ENCODE results near the gene CCDC170. TPM values are rescaled to one million over a fixed set of nuclear protein-coding genes. Genes with fewer than 3 reads are reported as not detected.
A peak's percentile ranks its signal among the peaks of the same experiment; 100 is the strongest.
"Not testable (repeated sequence)": the region's sequence is repeated elsewhere in the genome, so short reads cannot be mapped to it uniquely, and the experiment has no call there.

Gene CCDC170, protein sequence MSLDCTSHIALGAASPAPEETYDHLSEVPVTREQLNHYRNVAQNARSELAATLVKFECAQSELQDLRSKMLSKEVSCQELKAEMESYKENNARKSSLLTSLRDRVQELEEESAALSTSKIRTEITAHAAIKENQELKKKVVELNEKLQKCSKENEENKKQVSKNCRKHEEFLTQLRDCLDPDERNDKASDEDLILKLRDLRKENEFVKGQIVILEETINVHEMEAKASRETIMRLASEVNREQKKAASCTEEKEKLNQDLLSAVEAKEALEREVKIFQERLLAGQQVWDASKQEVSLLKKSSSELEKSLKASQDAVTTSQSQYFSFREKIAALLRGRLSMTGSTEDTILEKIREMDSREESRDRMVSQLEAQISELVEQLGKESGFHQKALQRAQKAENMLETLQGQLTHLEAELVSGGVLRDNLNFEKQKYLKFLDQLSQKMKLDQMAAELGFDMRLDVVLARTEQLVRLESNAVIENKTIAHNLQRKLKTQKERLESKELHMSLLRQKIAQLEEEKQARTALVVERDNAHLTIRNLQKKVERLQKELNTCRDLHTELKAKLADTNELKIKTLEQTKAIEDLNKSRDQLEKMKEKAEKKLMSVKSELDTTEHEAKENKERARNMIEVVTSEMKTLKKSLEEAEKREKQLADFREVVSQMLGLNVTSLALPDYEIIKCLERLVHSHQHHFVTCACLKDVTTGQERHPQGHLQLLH
- total RNA-seq (2014; rRNA removed; shearing (Covaris generic); ENCODE audit: low replicate concordance): not detected in 2 replicates

DNA sequence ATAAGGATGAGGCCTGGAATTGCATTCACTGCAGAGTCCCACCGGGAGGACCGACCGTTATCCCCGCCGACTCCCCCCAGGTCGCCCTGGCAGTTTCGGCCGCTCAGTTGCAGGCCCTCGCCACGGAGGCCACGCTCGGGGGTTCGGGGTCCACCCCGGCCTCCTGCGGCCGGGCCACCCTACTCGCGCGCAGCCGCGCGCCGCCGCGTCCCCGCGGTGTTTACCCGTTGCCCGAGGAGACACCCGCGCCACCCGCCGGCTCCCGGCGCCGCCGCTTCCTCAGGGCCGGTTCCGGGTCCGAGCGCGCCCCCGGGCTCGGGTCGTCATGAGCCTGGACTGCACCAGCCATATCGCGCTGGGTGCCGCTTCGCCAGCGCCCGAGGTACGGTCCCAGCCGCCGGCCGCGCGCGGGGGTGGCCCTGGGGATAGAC lies at the start of gene CCDC170:
CCDC170 (plus strand) TSS at position 214 of the 431 bp plus-strand sequence; CDS start at position 326, 112 bp downstream.
- DNase-seq (ENCODE audit: low read depth): no peak
- in situ Hi-C loops (cut with HindIII; ENCODE audit: low pct_unique_long_range_greater_than_20kb, low sequenced_read_pairs): no loop called here

- in situ Hi-C loops (cut with HindIII; ENCODE audit: low pct_unique_long_range_greater_than_20kb, low sequenced_read_pairs): no loop called here
These were observed 48.3 kb upstream of the CCDC170 start for GRCh38 chr6:151445482-151445881.

DNA sequence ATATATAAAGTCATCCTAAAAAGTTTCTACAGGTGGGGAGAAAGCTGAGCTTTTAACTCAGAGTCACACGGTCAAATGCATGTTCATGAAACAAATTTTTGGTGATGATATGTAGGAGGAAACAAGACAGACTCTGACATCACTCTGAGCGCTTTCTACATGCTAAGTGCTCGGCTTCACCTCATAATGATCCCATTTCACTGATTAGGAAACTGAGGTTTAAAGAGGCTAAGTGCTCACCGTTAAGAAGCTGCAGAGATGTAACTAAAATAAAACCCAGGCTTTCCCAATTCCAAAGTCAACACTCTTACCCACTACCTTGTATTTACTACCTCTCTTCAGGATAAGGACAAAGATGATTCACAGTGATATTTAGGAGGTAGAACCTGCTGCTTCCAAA lies 46.6 kb upstream of the CCDC170 start:
- in situ Hi-C loops (cut with HindIII; ENCODE audit: low pct_unique_long_range_greater_than_20kb, low sequenced_read_pairs): no loop called here
- no peak for DNase-seq (ENCODE audit: low read depth)

More at GRCh38 chr6:151445482-151445881, 48.3 kb upstream of the CCDC170 start:
- no peak for DNase-seq (ENCODE audit: low read depth)

DNA sequence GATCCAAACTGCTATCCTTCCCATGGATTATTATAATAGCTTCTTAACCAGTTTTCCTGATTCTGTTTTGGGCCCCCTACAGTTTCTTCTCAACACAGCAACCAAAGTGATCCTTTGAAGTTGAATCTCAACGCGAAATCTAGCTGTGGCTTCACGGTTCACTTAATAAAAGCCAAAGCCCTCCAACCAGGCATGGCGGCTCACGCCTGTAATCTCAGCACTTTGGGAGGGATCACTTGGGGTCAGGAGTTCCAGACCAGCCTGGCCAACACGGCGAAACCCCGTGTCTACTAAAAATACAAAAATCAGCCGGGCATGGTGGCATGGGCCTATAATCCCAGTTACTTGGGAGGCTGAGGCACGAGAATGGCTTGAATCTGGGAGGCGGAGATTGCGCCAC lies 45.2 kb upstream of the CCDC170 start:
- in situ Hi-C loops (cut with HindIII; ENCODE audit: low pct_unique_long_range_greater_than_20kb, low sequenced_read_pairs): no loop called here

GRCh38 chr6:151450928-151451327 lies 42.9 kb upstream of the CCDC170 start:
- in situ Hi-C loops (cut with HindIII; ENCODE audit: low pct_unique_long_range_greater_than_20kb, low sequenced_read_pairs); DNase-seq (ENCODE audit: low read depth): not testable (repeated sequence)

More for the DNA sequence above, 45.2 kb upstream of the CCDC170 start:
- no peak for DNase-seq (ENCODE audit: low read depth)

DNA sequence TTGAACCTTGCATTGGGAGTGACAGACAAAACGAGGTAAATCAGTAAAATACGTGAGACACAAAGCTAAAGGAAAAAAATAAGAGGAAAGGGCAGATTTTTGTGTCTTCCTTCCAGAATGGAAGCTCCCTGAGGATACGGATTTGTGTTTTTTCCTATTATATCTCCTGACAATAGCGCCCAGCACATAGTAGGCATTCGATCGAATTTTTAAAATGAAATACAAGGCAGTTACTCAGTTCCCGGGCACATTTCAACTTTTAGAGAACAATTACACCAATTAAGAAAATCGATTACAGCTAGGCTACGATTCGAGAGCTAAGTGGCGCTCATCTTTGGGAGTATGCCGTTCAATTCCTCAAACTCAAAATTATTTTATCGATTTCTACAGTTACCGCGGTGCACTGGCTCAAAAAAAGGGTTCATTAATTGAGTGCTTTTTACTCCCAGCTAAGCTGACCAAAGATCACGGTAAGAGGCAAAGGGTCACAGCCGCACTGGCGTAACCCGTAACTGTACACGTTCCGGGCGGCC lies 42.3 kb upstream of the CCDC170 start:
- DNase-seq (ENCODE audit: low read depth): no peak
- in situ Hi-C loops (cut with HindIII; ENCODE audit: low pct_unique_long_range_greater_than_20kb, low sequenced_read_pairs): no loop called here

GRCh38 chr6:151451950-151452749 lies 41.7 kb upstream of the CCDC170 start, which contains the start of gene RMND1:
Gene RMND1, minus strand, starts transcription at chr6:151452126. Its CDS starts 6,315 bp downstream, at chr6:151445811.
- in situ Hi-C loops (cut with HindIII; ENCODE audit: low pct_unique_long_range_greater_than_20kb, low sequenced_read_pairs): no loop called here
- DNase-seq (ENCODE audit: low read depth): peak; percentile 99

GRCh38 chr6:151452750-151453427 lies 40.9 kb upstream of the CCDC170 start:
- DNase-seq (ENCODE audit: low read depth): no peak
- in situ Hi-C loops (cut with HindIII; ENCODE audit: low pct_unique_long_range_greater_than_20kb, low sequenced_read_pairs): no loop called here

- in situ Hi-C loops (cut with HindIII; ENCODE audit: low pct_unique_long_range_greater_than_20kb, low sequenced_read_pairs); DNase-seq (ENCODE audit: low read depth): not testable (repeated sequence)
These were observed 37.9 kb upstream of the CCDC170 start for GRCh38 chr6:151455751-151456398.

- DNase-seq (ENCODE audit: low read depth): no peak
- in situ Hi-C loops (cut with HindIII; ENCODE audit: low pct_unique_long_range_greater_than_20kb, low sequenced_read_pairs): no loop called here
These were observed 32.1 kb upstream of the CCDC170 start for GRCh38 chr6:151461673-151462072.

- DNase-seq (ENCODE audit: low read depth): no peak
- in situ Hi-C loops (cut with HindIII; ENCODE audit: low pct_unique_long_range_greater_than_20kb, low sequenced_read_pairs): no loop called here
These were observed 29.1 kb upstream of the CCDC170 start for GRCh38 chr6:151464702-151465101.

GRCh38 chr6:151475653-151476523 lies 17.9 kb upstream of the CCDC170 start:
- peak; percentile 81 for DNase-seq (ENCODE audit: low read depth)
- in situ Hi-C loops (cut with HindIII; ENCODE audit: low pct_unique_long_range_greater_than_20kb, low sequenced_read_pairs): no loop called here

- in situ Hi-C loops (cut with HindIII; ENCODE audit: low pct_unique_long_range_greater_than_20kb, low sequenced_read_pairs): no loop called here
- no peak for DNase-seq (ENCODE audit: low read depth)
These were observed 16.1 kb upstream of the CCDC170 start for GRCh38 chr6:151477726-151478125.

GRCh38 chr6:151478670-151479069 lies 15.1 kb upstream of the CCDC170 start:
- in situ Hi-C loops (cut with HindIII; ENCODE audit: low pct_unique_long_range_greater_than_20kb, low sequenced_read_pairs): no loop called here
- DNase-seq (ENCODE audit: low read depth): no peak

GRCh38 chr6:151481786-151482185 lies 12.0 kb upstream of the CCDC170 start:
- in situ Hi-C loops (cut with HindIII; ENCODE audit: low pct_unique_long_range_greater_than_20kb, low sequenced_read_pairs): no loop called here
- no peak for DNase-seq (ENCODE audit: low read depth)

DNA sequence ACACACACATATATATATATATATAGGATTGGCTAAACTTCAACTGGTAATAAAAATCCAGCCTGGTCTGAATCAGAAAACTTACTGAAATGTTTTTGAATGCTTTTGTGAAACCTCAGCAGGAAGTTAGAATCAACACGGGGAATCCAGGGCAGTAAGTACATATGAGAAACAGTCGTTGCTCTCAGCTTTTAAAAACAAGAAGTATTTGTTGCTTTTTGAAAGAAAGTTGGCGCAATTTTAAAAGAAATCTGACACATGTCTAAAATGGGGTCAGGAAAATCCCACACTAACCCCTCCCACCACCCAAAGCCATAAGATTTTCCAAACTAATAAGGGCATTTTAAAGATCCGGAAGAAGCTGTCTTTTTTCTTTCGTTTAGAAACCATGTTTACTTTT lies 11.5 kb upstream of the CCDC170 start:
- in situ Hi-C loops (cut with HindIII; ENCODE audit: low pct_unique_long_range_greater_than_20kb, low sequenced_read_pairs): no loop called here
- no peak for DNase-seq (ENCODE audit: low read depth)

Measured in Caki2 (cell line).